Kidney (tissue), 14 donors: ENCODE measurements around the gene PKHD1. TPM values are rescaled to one million over a fixed set of nuclear protein-coding genes. Genes with fewer than 3 reads are reported as not detected.

Experiments
- DNase-seq, 5 donors: peaks; one replicate each; pipeline ENCODE4 v3.0.0-alpha.2; 2013 to 2020
- FAIRE-seq: peaks from 2 replicates; lab custom pipeline; 2012; peaks lifted over from hg19 to GRCh38; lab: Jason Lieb, UNC
- H3K27ac ChIP-seq, 2 donors: one replicate each; pipeline ENCODE4 v1.7.0; 2013; ENCODE audit warnings: low read depth in 2 of 2, low read length in 2 of 2, inconsistent platforms in 1 of 2
- H3K27me3 ChIP-seq: one replicate; pipeline ENCODE4 v1.7.1; 2013; ENCODE audit warnings: low read length, inconsistent platforms; ENCODE audit not compliant: control insufficient read depth, insufficient read depth
- H3K36me3 ChIP-seq, 3 donors: one replicate each; pipeline versions ENCODE4 v1.7.0 to v1.7.1; 2013; ENCODE audit warnings: low read length in 3 of 3, control low read depth in 1 of 3, inconsistent platforms in 1 of 3; ENCODE audit not compliant: insufficient read depth in 3 of 3, control insufficient read depth in 2 of 3
- H3K4me1 ChIP-seq, 3 donors: one replicate each; pipeline versions ENCODE4 v1.7.0 to v1.7.1; 2013; ENCODE audit warnings: low read length in 3 of 3, inconsistent platforms in 1 of 3, low read depth in 1 of 3; ENCODE audit not compliant: control insufficient read depth in 2 of 3, insufficient read depth in 2 of 3
- H3K4me3 ChIP-seq, 3 donors: one replicate each; pipeline versions ENCODE4 v1.7.0 to v1.8.1; 2013; ENCODE audit warnings: low read length in 3 of 3, control low read depth in 1 of 3, inconsistent platforms in 1 of 3
- H3K9ac ChIP-seq, 3 donors: one replicate each; pipeline versions ENCODE4 v1.7.0 to v1.7.1; 2013; ENCODE audit warnings: low read length in 3 of 3, control low read depth in 1 of 3, inconsistent platforms in 1 of 3
- H3K9me3 ChIP-seq, 3 donors: one replicate each; pipeline versions ENCODE4 v1.7.0 to v1.7.1; 2013; ENCODE audit warnings: low read length in 3 of 3, control low read depth in 1 of 3, inconsistent platforms in 1 of 3; ENCODE audit not compliant: control insufficient read depth in 2 of 3, insufficient read depth in 1 of 3
- CTCF ChIP-seq: IDR thresholded peaks from 3 replicates; pipeline ENCODE4 v1.5.1; 2012; ENCODE audit warnings: mild to moderate bottlenecking, moderate library complexity, borderline replicate concordance; ENCODE audit not compliant: insufficient read depth; ENCODE audit errors: extremely low read depth
- intact Hi-C: fragments of 100-400 bp; cut with DNase I; formaldehyde crosslinking; loops from one replicate; pipeline ENCODE4 v1.11.1; 2022
- polyA plus RNA-seq: library from polyadenylated mRNA; stranded (reverse); fragments of 350-450 nt; fragmentation: Illumina TruSeq; extraction: RNeasy Lipid Tissue Mini Kit (QIAGEN cat#74804); gene quantifications from one replicate; pipeline ENCODE4 v1.2.3, GENCODE V29; 2014; ENCODE audit warnings: low read depth, low replicate concordance; ENCODE audit not compliant: insufficient read depth
- total RNA-seq: library from RNA; stranded (reverse); fragmentation: NEBNext Ultra II Directional; extraction: Animal tissue kit (Norgen Biotek cat#: 25700); gene quantifications from one replicate; pipeline ENCODE4 v1.2.1, GENCODE V29; 2021
- donor health status: control.
- donor health status: control.
- donor health status: control.
- donor health status: control.
- donor health status: control.
- donor health status: DM: yes; HTN: yes; CAD: no.
- donor health status: Normal renal cell carcinoma (clear cell type).

PKHD1 gene
- total and polyA plus RNA-seq, 2 donors from 2014 or later = 6.0 to 77.5 TPM

- no peak overlapping the region for H3K27ac ChIP-seq
- H3K36me3 ChIP-seq = peaks cover 0 to 10% (median 2%) of the 10 kb centered on the region in 3 donors
- intact Hi-C loops = no loop called here
- H3K9me3 ChIP-seq = no peaks in the 10 kb centered on the region
- FAIRE-seq (no peak), DNase-seq (no peak)
- no peak overlapping the region for H3K4me3 ChIP-seq
- TF ChIP-seq CTCF = no peak
- H3K27me3 ChIP-seq = no peaks in the 10 kb centered on the region
- H3K4me1 ChIP-seq = peaks cover 0 to 2% (median 0%) of the 10 kb centered on the region in 3 donors
- no peak overlapping the region for H3K9ac ChIP-seq
These were observed 172.3 kb downstream of the PKHD1 start for GRCh38 chr6:51915098-51915497.

DNA sequence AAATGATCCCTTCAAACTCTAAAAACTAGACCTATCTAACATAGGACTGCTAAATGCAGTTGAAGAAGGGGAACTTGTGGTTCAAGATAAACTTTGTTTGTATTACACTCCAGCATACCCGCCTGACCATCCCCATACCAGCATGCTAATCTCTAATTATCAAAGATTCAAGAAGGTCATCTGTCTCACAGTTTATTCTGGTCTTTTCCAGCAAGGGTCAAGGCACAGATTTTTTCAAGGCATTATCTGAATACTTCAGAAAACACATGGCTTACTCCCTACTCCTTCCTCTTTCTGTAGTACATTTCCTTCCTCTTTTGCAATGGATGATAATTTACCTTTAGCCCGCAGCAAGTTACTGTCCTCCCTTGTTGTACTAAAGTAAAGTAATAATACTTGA lies 174.1 kb downstream of the PKHD1 start:
- no peak for TF ChIP-seq CTCF
- H3K4me3 ChIP-seq = no peak overlapping the region
- intact Hi-C loops = no loop called here
- DNase-seq = no peak
- H3K9me3 ChIP-seq = no peaks in the 10 kb centered on the region
- peaks cover 2 to 21% (median 7%) of the 10 kb centered on the region in 3 donors for H3K36me3 ChIP-seq
- H3K27me3 ChIP-seq = no peaks in the 10 kb centered on the region
- no peak overlapping the region for H3K27ac ChIP-seq
- peaks cover 0 to 2% (median 0%) of the 10 kb centered on the region in 3 donors for H3K4me1 ChIP-seq
- H3K9ac ChIP-seq = no peak overlapping the region
- FAIRE-seq = no peak

DNA sequence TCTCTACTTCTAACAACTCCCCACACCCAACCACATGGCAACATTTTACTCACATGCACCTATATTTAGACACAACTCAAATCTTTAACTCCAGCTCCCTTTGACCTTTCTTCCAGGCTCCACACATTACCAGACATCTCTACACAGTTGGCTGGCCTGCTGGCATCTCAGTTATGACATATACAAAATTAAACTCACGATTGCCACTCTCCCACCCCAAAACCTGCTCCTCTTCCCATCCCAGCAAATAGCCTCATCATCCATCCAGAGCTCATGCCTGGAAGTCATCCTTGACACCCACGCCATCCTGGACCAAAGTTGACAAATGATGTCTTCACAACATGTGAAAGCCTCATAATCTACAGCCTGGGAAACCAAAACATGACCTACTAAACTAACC lies 176.6 kb downstream of the PKHD1 start:
- Histone ChIP-seq H3K27ac (no peak overlapping the region), H3K9ac (no peak overlapping the region), H3K4me3 (no peak overlapping the region), H3K4me1 (peaks cover 0 to 2% (median 0%) of the 10 kb centered on the region in 3 donors), H3K9me3 (no peaks in the 10 kb centered on the region), H3K27me3 (no peaks in the 10 kb centered on the region), H3K36me3 (peaks cover 2 to 35% (median 10%) of the 10 kb centered on the region in 3 donors)
- intact Hi-C loops = no loop called here
- DNase-seq (peak in 3 of 5 donors; percentile 14 to 47 (median 19)), FAIRE-seq (no peak)
- TF ChIP-seq CTCF = no peak

DNA sequence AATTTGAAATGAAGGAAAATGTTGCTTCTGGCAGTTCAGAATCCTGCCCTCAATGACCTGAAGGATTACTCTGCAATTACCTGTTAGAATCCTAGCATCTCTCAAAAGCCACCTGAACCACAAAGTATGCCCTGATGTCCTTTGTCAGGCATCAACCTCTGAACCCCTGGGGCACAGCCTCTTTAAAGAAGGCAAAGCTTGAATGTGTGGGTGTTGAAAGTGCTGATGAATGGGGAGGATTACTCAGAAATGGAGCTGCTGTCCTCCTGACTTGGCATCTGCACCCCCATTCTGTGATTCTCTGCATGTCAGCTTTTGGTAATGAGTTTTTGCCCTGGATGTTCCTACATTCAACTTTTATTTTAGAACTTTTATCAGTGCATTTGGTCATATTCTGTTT lies 179.2 kb downstream of the PKHD1 start:
- no peak overlapping the region for H3K4me3 ChIP-seq
- no peak for TF ChIP-seq CTCF
- H3K27me3 ChIP-seq = no peaks in the 10 kb centered on the region
- peaks cover 0 to 2% (median 0%) of the 10 kb centered on the region in 3 donors for H3K4me1 ChIP-seq
- H3K9me3 ChIP-seq = no peaks in the 10 kb centered on the region
- FAIRE-seq (no peak), DNase-seq (no peak)
- peaks cover 2 to 39% (median 13%) of the 10 kb centered on the region in 3 donors for H3K36me3 ChIP-seq
- H3K27ac ChIP-seq = no peak overlapping the region
- intact Hi-C loops = no loop called here
- H3K9ac ChIP-seq = no peak overlapping the region
